Upper lobe of right lung (tissue), 1 donor: ENCODE measurements around the gene PDE11A. TPM values are rescaled to one million over a fixed set of nuclear protein-coding genes. Genes with fewer than 3 reads are reported as not detected.

Experiments used
- ATAC-seq: fragments of 200-7000 bp; cut with Tn5 transposase; one replicate; pipeline ENCODE4 v1.9.1; 2020; ENCODE audit warnings: mild to moderate bottlenecking, moderate library complexity
- DNase-seq: peaks from one replicate; pipeline ENCODE4 v3.0.0-alpha.2; 2020
- H3K27ac ChIP-seq: fragments of 200-600 bp; one replicate; pipeline ENCODE4 v1.8.0; 2022
- H3K27me3 ChIP-seq: fragments of 200-600 bp; one replicate; pipeline ENCODE4 v1.8.0; 2022; ENCODE audit warnings: mild to moderate bottlenecking
- H3K36me3 ChIP-seq: fragments of 200-600 bp; one replicate; pipeline ENCODE4 v1.8.0; 2022
- H3K4me1 ChIP-seq: fragments of 200-600 bp; one replicate; pipeline ENCODE4 v1.8.0; 2022
- H3K4me3 ChIP-seq: fragments of 200-600 bp; one replicate; pipeline ENCODE4 v1.8.0; 2022; ENCODE audit warnings: mild to moderate bottlenecking
- H3K9me3 ChIP-seq: fragments of 200-600 bp; one replicate; pipeline ENCODE4 v1.8.0; 2022
- intact Hi-C: fragments of 100-400 bp; cut with DNase I; formaldehyde crosslinking; loops from one replicate; pipeline ENCODE4 v1.11.0; 2022
- total RNA-seq: library from RNA; stranded (reverse); fragmentation: NEBNext Ultra II Directional; extraction: Animal tissue kit (Norgen Biotek cat#: 25700); gene quantifications from one replicate; pipeline ENCODE4 v1.2.1, GENCODE V29; 2021
- TF ChIP-seq, protein P1 (sequence below): fragments of 200-600 bp; IDR thresholded peaks from one replicate; pipeline ENCODE4 v1.8.0; 2022; ENCODE audit warnings: antibody characterized with exemption
- donor health status: DM: no; HTN: yes; CAD: no; lungs with severe emphysema.

Gene PDE11A
- total RNA-seq, 1 donor from 2014 or later, result not detected

DNA sequence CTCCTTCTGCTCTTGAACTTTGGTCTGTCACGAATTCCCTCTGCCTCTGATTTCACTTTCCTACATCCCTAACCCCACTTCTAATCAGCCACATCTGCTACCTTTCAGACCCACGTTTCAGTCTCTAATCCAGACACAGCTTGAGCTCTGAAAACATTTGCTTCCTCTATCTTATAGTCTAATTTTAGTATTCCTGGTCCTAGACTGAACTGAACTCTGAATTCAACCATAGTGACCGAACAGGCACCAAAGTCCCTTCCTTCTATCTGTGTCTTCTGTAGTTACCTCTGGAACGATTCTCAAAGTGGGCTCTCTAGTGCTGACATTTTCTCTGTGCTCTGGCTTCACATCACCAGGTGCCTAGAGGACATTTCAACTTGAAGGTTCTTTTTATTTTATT is 156.2 kb downstream of the PDE11A start:
- H3K9me3 ChIP-seq, result no peaks in the 10 kb centered on the region
- TF ChIP-seq, protein P1, sequence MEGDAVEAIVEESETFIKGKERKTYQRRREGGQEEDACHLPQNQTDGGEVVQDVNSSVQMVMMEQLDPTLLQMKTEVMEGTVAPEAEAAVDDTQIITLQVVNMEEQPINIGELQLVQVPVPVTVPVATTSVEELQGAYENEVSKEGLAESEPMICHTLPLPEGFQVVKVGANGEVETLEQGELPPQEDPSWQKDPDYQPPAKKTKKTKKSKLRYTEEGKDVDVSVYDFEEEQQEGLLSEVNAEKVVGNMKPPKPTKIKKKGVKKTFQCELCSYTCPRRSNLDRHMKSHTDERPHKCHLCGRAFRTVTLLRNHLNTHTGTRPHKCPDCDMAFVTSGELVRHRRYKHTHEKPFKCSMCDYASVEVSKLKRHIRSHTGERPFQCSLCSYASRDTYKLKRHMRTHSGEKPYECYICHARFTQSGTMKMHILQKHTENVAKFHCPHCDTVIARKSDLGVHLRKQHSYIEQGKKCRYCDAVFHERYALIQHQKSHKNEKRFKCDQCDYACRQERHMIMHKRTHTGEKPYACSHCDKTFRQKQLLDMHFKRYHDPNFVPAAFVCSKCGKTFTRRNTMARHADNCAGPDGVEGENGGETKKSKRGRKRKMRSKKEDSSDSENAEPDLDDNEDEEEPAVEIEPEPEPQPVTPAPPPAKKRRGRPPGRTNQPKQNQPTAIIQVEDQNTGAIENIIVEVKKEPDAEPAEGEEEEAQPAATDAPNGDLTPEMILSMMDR, result no peak
- H3K36me3 ChIP-seq, result no peaks in the 10 kb centered on the region
- ATAC-seq, result no peak
- no peaks in the 10 kb centered on the region for H3K4me1 ChIP-seq
- intact Hi-C loops, result no loop called here
- DNase-seq, result no peak
- no peaks in the 10 kb centered on the region for H3K27me3 ChIP-seq
- no peak overlapping the region for H3K4me3 ChIP-seq
- no peak overlapping the region for H3K27ac ChIP-seq

DNA sequence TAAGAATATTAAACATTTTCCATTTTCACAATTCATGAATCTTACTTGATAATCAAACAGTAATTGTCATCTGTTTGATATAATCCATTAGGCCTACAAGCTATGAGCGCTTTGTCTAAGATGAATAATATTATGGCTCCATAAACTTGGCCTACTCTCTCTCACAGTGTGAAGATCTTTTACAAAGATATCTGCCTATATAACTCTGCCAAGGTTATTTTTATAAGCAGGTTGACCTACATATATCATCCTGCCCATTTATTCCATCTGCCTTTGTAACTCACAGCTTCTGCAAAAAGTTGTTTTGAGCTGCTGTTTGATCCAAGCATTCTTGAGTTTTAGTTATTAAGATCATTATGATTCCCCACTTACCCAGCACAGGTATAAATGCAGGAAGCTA is 158.3 kb downstream of the PDE11A start:
- TF ChIP-seq, protein P1, result no peak
- no peaks in the 10 kb centered on the region for H3K27me3 ChIP-seq
- intact Hi-C loops, result no loop called here
- H3K4me3 ChIP-seq, result no peak overlapping the region
- DNase-seq (no peak), ATAC-seq (no peak)
- H3K36me3 ChIP-seq, result no peaks in the 10 kb centered on the region
- no peaks in the 10 kb centered on the region for H3K4me1 ChIP-seq
- no peak overlapping the region for H3K27ac ChIP-seq
- H3K9me3 ChIP-seq, result no peaks in the 10 kb centered on the region

- Histone ChIP-seq H3K4me3 (no peak overlapping the region), H3K4me1 (no peaks in the 10 kb centered on the region), H3K27me3 (no peaks in the 10 kb centered on the region), H3K36me3 (no peaks in the 10 kb centered on the region), H3K9me3 (no peaks in the 10 kb centered on the region), H3K27ac (no peak overlapping the region)
- intact Hi-C loops, result no loop called here
- TF ChIP-seq, protein P1, result no peak
- no peak for ATAC-seq
- DNase-seq, result no peak
These were observed 162.6 kb downstream of the PDE11A start for GRCh38 chr2:177909962-177910361.

DNA sequence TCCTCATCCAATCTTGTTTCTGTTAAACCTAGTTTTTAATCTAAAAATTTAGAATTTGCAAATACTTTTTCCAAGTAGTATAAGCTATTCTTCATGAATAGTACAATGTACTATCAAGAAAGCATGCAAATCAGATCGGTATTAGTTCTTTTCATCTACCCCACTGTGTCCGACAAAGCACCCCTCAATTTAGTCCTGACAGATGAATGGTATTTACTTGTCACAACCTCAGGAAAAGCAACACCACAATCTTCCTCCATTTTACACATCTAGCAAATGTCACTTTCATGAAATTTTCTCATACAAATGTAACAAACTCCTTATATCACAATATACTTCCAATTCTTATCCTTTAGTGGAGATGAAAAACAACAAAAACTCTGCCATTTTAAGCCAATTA is 163.8 kb downstream of the PDE11A start:
- H3K4me3 ChIP-seq, result no peak overlapping the region
- no peaks in the 10 kb centered on the region for H3K9me3 ChIP-seq
- no peaks in the 10 kb centered on the region for H3K4me1 ChIP-seq
- intact Hi-C loops, result no loop called here
- no peak for DNase-seq
- ATAC-seq, result no peak
- no peak overlapping the region for H3K27ac ChIP-seq
- H3K36me3 ChIP-seq, result no peaks in the 10 kb centered on the region
- no peaks in the 10 kb centered on the region for H3K27me3 ChIP-seq
- TF ChIP-seq, protein P1, result no peak

DNA sequence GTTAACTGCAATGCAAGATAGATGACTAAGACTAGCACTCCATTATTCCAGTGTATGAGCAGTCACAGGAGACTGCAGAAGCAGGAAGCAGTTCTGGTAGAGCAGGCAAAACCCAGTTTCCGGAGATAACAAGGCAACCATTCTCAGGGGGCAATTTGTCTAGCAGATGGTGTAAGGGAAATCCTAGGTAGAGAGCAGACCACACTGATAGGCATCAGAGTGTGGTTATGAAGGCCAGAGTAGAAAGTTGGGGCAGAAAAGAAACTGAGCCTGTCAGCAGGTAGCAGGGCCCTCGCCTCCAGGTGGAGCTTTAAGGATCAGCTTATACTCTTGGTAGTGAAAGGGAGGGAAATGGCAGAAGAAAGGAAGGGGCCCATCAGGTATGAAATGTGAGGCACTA is 164.4 kb downstream of the PDE11A start:
- Histone ChIP-seq H3K4me3 (no peak overlapping the region), H3K4me1 (no peaks in the 10 kb centered on the region), H3K36me3 (no peaks in the 10 kb centered on the region), H3K27ac (no peak overlapping the region), H3K9me3 (no peaks in the 10 kb centered on the region), H3K27me3 (no peaks in the 10 kb centered on the region)
- DNase-seq (no peak), ATAC-seq (no peak)
- TF ChIP-seq, protein P1, result no peak
- intact Hi-C loops, result no loop called here

DNA sequence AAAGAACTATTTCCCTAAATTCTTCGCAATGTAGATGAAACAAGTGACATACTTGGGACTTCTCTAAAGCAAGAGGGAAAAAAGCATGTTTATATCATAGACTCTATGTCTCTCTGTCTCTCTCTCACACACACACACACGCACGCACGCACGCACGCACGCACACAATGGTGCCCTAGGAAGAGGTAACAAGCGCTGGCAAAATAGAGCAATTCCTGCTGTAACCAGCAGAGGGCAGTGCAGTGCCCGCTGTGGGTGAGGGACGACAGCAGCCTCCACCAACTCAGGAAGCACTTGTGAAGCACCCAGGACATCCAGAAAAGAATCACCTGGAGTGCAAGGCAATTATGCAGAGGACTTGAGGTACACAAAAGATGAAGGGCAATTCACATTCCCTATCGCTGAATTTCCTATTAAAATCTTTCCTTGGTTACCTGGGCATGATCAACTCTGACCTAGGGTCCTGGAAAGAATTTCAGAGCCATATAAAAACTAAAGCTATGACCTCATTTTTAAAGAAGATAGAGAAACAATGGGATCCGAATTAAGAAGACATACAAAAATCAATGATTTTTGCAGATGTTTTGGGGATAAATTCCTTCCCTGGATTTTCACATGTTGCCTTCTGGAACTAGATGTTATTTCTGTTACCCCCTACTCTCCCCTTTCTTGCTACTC is 166.4 kb downstream of the PDE11A start:
- DNase-seq (peak; percentile 70), ATAC-seq (peak; percentile 96)
- Histone ChIP-seq H3K4me3 (no peak overlapping the region), H3K27me3 (no peaks in the 10 kb centered on the region), H3K36me3 (no peaks in the 10 kb centered on the region), H3K4me1 (no peaks in the 10 kb centered on the region), H3K27ac (no peak overlapping the region), H3K9me3 (no peaks in the 10 kb centered on the region)
- TF ChIP-seq, protein P1, result peak; percentile 74
- intact Hi-C loops, result no loop called here
